Measurements from ENCODE around the gene FAU.

Gene FAU

DNA sequence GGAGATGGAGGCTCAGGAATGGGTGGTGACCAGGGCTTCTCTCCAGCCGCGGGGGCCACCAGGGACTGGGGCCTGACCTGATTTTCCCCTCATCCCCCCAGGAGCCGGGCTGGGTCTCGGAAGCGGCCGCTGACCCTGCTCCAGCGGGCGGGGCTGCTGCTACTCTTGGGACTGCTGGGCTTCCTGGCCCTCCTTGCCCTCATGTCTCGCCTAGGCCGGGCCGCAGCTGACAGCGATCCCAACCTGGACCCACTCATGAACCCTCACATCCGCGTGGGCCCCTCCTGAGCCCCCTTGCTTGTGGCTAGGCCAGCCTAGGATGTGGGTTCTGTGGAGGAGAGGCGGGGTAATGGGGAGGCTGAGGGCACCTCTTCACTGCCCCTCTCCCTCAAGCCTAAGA is 34.1 kb downstream of the FAU start:
- Mint-ChIP-seq H3K36me3 (peaks cover 67% of the 10 kb centered on the region), H3K9me3 (no peaks in the 10 kb centered on the region), H3K4me3 (no peak overlapping the region), H3K27ac (peak overlapping the region; percentile 23), H3K4me1 (peaks cover 30% of the 10 kb centered on the region)
- DNase-seq (ENCODE audit: low spot score in 2 of 2) (no peak), ATAC-seq (no peak)

GRCh38 chr11:65087216-65087615 is 34.7 kb downstream of the FAU start:
- peaks cover 33% of the 10 kb centered on the region for H3K4me1 Mint-ChIP-seq
- H3K9me3 Mint-ChIP-seq, result no peaks in the 10 kb centered on the region
- ATAC-seq (no peak), DNase-seq (ENCODE audit: low spot score in 2 of 2) (no peak)
- no peak overlapping the region for H3K4me3 Mint-ChIP-seq
- peak overlapping the region; percentile 52 for H3K27ac Mint-ChIP-seq
- peaks cover 73% of the 10 kb centered on the region for H3K36me3 Mint-ChIP-seq

DNA sequence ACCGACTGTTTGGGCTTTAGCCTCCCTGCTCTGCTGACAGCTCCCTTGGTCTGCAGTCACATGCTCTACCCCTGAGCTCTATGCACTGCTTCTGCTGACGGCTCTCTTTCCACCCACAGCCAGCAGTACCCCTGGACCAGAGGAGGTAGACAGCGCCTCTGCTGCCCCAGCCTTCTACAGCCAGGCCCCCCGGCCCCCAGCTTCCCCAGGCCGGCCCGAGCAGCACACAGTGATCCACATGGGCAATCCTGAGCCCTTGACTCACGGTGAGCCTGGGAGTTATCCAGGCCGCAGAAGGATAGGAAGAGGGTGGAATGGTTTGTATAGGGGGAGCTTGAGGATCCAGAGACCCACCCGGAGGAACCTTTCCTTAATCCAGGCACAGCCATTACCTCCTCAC is 35.1 kb downstream of the FAU start:
- Mint-ChIP-seq H3K4me3 (no peak overlapping the region), H3K27ac (peak overlapping the region; percentile 52), H3K4me1 (peaks cover 33% of the 10 kb centered on the region), H3K36me3 (peaks cover 77% of the 10 kb centered on the region), H3K9me3 (no peaks in the 10 kb centered on the region)
- ATAC-seq (no peak), DNase-seq (ENCODE audit: low spot score in 2 of 2) (no peak)

DNA sequence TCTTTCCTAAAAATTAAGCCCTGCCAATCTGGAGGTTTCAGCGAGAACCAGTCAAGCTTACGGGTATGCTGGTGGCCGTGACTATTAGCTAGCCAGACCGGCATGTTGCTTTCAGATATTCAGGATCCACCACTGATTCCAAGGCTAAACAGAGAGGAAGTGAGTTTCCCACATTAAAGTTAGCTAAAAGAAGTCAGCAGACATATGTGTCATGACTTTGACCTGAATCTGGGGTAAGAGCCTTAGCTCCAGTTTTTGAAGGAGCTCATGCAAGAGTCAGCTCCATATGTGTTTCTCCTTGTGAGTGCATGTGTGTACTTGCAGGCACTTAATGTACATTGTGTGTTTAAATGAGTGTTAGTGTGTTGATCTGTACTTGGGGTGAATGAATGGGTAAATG is 36.5 kb downstream of the FAU start:
- no peak for ATAC-seq
- H3K4me3 Mint-ChIP-seq, result peak overlapping the region; percentile 99
- peak overlapping the region; percentile 99 for H3K27ac Mint-ChIP-seq
- peaks cover 41% of the 10 kb centered on the region for H3K4me1 Mint-ChIP-seq
- DNase-seq (ENCODE audit: low spot score in 2 of 2), result no peak
- peaks cover 89% of the 10 kb centered on the region for H3K36me3 Mint-ChIP-seq
- no peaks in the 10 kb centered on the region for H3K9me3 Mint-ChIP-seq

DNA sequence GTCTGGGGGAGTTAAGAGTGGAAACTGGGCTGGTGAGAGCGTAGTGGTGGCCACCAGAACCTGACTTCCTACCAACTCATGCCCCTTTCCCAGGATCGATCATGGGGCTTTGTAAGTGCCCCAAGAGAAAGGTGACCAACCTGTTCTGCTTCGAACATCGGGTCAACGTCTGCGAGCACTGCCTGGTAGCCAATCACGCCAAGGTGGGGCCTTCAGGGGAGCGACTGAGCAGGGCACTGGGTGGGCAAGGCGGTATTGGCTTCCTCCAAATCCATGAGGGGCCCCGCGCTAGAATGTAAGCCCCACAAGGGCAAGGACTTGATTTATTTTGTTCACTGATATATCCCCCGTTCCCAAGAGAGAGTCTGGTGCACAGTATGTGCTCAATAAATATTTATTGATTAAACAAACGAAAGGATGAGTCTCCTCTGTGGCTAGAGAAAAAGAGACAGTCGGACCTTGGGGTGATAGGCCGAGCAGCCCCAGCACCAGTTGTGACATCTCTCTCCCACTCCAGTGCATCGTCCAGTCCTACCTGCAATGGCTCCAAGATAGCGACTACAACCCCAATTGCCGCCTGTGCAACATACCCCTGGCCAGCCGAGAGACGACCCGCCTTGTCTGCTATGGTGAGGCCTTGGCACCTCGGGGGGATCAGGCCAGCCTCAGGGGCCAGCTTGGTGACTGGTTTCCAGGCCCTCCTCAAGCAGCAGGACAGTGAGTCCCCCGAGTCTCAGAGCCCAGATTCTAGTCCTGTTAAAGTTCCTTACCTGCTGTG is 37.1 kb downstream of the FAU start:
- Mint-ChIP-seq H3K9me3 (no peaks in the 10 kb centered on the region), H3K4me1 (peaks cover 44% of the 10 kb centered on the region), H3K36me3 (peaks cover 91% of the 10 kb centered on the region), H3K27ac (peak overlapping the region; percentile 99), H3K4me3 (peak overlapping the region; percentile 99)
- no peak for DNase-seq (ENCODE audit: low spot score in 2 of 2)
- ATAC-seq, result peak; percentile 9

GRCh38 chr11:65083834-65084597 is 37.9 kb downstream of the FAU start, which contains the start of the genes CDCA5 and ZFPL1:
TSS of gene CDCA5 (minus strand) at chr11:65084040. CDS start at chr11:65083978, 62 bp downstream.
TSS of gene ZFPL1 (plus strand) at chr11:65084222. CDS start at chr11:65084699, 477 bp downstream.
- no peaks in the 10 kb centered on the region for H3K9me3 Mint-ChIP-seq
- ATAC-seq (peak; percentile 93), DNase-seq (ENCODE audit: low spot score in 2 of 2) (peak; percentile 98 to 99)
- peaks cover 95% of the 10 kb centered on the region for H3K36me3 Mint-ChIP-seq
- peak within 1 kb of the TSS; percentile 99 for H3K4me3 Mint-ChIP-seq
- peaks cover 46% of the 10 kb centered on the region for H3K4me1 Mint-ChIP-seq
- peak within 1 kb of the TSS; percentile 99 for H3K27ac Mint-ChIP-seq

- no peaks in the 10 kb centered on the region for H3K9me3 Mint-ChIP-seq
- ATAC-seq (peak; percentile 8), DNase-seq (ENCODE audit: low spot score in 2 of 2) (no peak)
- H3K36me3 Mint-ChIP-seq, result peaks cover 96% of the 10 kb centered on the region
- H3K4me3 Mint-ChIP-seq, result peak overlapping the region; percentile 99
- peaks cover 53% of the 10 kb centered on the region for H3K4me1 Mint-ChIP-seq
- peak overlapping the region; percentile 99 for H3K27ac Mint-ChIP-seq
These were observed 38.6 kb downstream of the FAU start for GRCh38 chr11:65083134-65083833.

DNA sequence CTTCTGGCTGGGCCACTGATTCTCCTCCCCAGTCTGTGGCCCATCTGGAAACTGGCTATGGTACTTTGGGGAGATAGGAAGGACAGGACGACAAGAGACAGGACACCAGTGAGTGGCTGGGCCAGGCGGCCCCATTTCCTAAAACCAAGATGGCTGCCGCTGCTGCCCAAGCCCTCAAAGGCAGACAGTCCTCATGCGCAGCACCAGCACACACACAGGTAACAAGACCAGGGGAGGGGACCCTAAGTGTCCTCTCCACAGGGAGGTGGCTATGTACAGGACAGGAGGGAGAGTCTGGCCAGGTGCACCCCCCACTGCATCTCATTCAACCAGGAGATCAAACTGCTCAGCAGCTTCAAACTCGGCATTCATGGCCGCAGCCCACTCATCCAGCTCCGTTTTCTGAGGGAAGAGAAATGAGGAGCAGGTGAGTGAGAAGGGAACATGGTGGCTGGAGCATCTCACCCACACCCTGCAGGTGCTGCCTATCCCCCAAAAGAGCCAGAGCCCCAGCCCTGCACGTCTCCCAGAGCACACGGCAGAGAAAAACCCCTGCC is 43.1 kb downstream of the FAU start:
- peaks cover 84% of the 10 kb centered on the region for H3K36me3 Mint-ChIP-seq
- ATAC-seq (no peak), DNase-seq (ENCODE audit: low spot score in 2 of 2) (no peak)
- H3K4me3 Mint-ChIP-seq, result no peak overlapping the region
- peaks cover 42% of the 10 kb centered on the region for H3K4me1 Mint-ChIP-seq
- H3K9me3 Mint-ChIP-seq, result no peaks in the 10 kb centered on the region
- H3K27ac Mint-ChIP-seq, result peak overlapping the region; percentile 74

DNA sequence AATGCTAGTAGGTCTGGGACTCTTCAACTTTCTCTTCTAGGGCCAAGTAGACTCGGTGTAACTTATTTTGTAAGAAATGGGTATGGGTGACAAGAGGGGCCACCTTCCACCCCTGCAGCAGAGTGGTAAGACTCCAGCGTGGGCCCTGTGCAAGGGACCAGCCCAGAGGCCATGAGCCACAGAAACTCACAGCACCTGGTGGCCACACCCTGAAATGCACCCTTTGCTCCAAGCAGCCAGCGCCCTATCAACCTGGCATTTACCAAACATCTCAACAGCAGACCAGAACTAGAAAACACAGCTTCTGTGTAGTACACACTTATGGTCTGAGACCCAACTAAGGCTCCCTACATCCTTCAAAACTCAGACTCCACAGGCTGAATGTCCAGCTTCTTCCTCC is 43.8 kb downstream of the FAU start:
- Mint-ChIP-seq H3K4me1 (peaks cover 35% of the 10 kb centered on the region), H3K27ac (peak overlapping the region; percentile 74), H3K9me3 (no peaks in the 10 kb centered on the region), H3K36me3 (peaks cover 77% of the 10 kb centered on the region), H3K4me3 (no peak overlapping the region)
- DNase-seq (ENCODE audit: low spot score in 2 of 2) (peak; percentile 43 to 81), ATAC-seq (peak; percentile 85)

DNA sequence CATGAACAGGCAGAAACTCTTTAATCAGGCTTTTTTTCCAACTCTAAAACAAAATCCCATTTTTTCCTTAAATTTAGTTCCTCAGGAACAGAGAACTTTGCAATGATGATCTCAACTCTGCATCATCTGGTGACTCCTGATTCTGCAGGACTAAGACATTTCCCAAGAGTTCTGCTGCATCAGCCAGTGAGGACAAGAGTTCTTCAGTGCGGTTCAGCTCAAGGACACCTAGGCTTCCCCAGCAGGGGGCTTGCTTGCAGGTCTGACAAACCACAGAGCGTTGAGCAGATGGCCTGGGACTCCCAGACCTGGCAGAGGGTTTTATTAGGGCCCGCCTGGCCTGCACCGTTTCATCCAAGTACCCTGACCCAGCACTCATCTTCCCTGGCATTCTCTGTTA is 44.5 kb downstream of the FAU start:
- ATAC-seq (no peak), DNase-seq (ENCODE audit: low spot score in 2 of 2) (no peak)
- no peak overlapping the region for H3K27ac Mint-ChIP-seq
- H3K4me1 Mint-ChIP-seq, result peaks cover 29% of the 10 kb centered on the region
- no peaks in the 10 kb centered on the region for H3K9me3 Mint-ChIP-seq
- no peak overlapping the region for H3K4me3 Mint-ChIP-seq
- peaks cover 70% of the 10 kb centered on the region for H3K36me3 Mint-ChIP-seq

DNA sequence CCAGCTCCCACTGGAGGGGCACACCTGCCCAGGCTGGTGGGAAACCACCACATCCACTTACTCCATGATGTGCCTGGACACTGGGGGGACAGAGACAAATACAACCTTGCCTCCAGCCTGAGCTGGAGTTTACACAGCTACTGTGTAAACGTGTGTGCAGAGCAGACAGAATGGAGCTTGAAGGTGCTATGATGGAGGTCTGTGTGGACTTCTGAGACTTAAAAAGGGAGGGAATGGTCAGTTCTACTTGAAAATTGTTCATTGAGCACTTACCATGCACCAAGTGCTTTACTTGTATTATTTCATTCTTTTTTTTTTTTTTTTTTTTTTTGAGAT is 49.3 kb downstream of the FAU start:
- Mint-ChIP-seq H3K9me3 (no peaks in the 10 kb centered on the region), H3K4me3 (no peak overlapping the region), H3K27ac (no peak overlapping the region), H3K36me3 (peaks cover 22% of the 10 kb centered on the region), H3K4me1 (peaks cover 2% of the 10 kb centered on the region)
- no peak for ATAC-seq
- no peak for DNase-seq (ENCODE audit: low spot score in 2 of 2)

GRCh38 chr11:65071907-65072630 is 49.9 kb downstream of the FAU start:
- ATAC-seq, result no peak
- no peak overlapping the region for H3K27ac Mint-ChIP-seq
- no peaks in the 10 kb centered on the region for H3K4me1 Mint-ChIP-seq
- no peak overlapping the region for H3K4me3 Mint-ChIP-seq
- no peaks in the 10 kb centered on the region for H3K9me3 Mint-ChIP-seq
- DNase-seq (ENCODE audit: low spot score in 2 of 2), result no peak
- H3K36me3 Mint-ChIP-seq, result peaks cover 16% of the 10 kb centered on the region
